DND-41 (cell line): Measurements from ENCODE around the gene GADD45G.

Source experiments
- ATAC-seq: fragments of 200-7000 bp; cut with Tn5 transposase; 3 replicates; pipeline ENCODE4 v1.9.1; 2021; ENCODE audit warnings: low read depth; ENCODE audit not compliant: insufficient read depth
- DNase-seq: peaks from one replicate; pipeline ENCODE4 v3.0.0-alpha.2; 2020
- H2AFZ ChIP-seq: 2 replicates; pipeline ENCODE4 v1.6.0; 2012; ENCODE audit warnings: low read depth, low read length
- H3K27ac ChIP-seq: 2 replicates; pipeline ENCODE4 v1.5.1; 2012; ENCODE audit warnings: low read length, inconsistent platforms
- H3K27me3 ChIP-seq: fragments of 200-600 bp; sonication (generic); 2 replicates; pipeline ENCODE4 v1.6.0; 2012; ENCODE audit warnings: low read length, mild to moderate bottlenecking, inconsistent platforms; ENCODE audit not compliant: insufficient read depth, poor library complexity
- H3K36me3 ChIP-seq: 2 replicates; pipeline ENCODE4 v1.5.1; 2012; ENCODE audit warnings: low read length, inconsistent platforms; ENCODE audit not compliant: insufficient read depth
- H3K4me1 ChIP-seq: 2 replicates; pipeline ENCODE4 v1.5.1; 2012; ENCODE audit warnings: mild to moderate bottlenecking, low read length; ENCODE audit not compliant: insufficient read depth
- H3K4me2 ChIP-seq: 2 replicates; pipeline ENCODE4 v1.6.0; 2012; ENCODE audit warnings: mild to moderate bottlenecking, moderate library complexity, low read length, inconsistent platforms; ENCODE audit not compliant: insufficient read depth
- H3K4me3 ChIP-seq, 2 experiments: fragments of 200-600 bp in 1 of 2; shearing (Covaris generic) in 1 of 2; 2 replicates each; pipeline ENCODE4 v1.5.1; 2012 to 2016; ENCODE audit warnings: inconsistent platforms in 2 of 2, low read length in 2 of 2, mild to moderate bottlenecking in 2 of 2, low read depth in 1 of 2, moderate library complexity in 1 of 2
- H3K79me2 ChIP-seq: 2 replicates; pipeline ENCODE4 v1.6.0; 2012; ENCODE audit warnings: low read length, inconsistent platforms; ENCODE audit not compliant: insufficient read depth
- H3K9ac ChIP-seq: 2 replicates; pipeline ENCODE4 v1.6.0; 2012; ENCODE audit warnings: low read depth, mild to moderate bottlenecking, inconsistent platforms, low read length, moderate library complexity
- H3K9me3 ChIP-seq: 2 replicates; pipeline ENCODE4 v1.5.1; 2012; ENCODE audit warnings: low read length, moderate library complexity, mild to moderate bottlenecking, inconsistent platforms; ENCODE audit not compliant: insufficient read depth, severe bottlenecking
- H4K20me1 ChIP-seq: 2 replicates; pipeline ENCODE4 v1.6.0; 2012; ENCODE audit warnings: low read length; ENCODE audit not compliant: insufficient read depth
- EZH2 ChIP-seq: IDR thresholded peaks from 3 replicates; pipeline ENCODE4 v1.6.1; 2012; ENCODE audit warnings: borderline replicate concordance, low read depth, mild to moderate bottlenecking, moderate library complexity, low read length, inconsistent platforms; ENCODE audit not compliant: severe bottlenecking
- TF ChIP-seq, protein P1 (sequence below): IDR thresholded peaks from 2 replicates; pipeline ENCODE4 v1.5.1; 2012; ENCODE audit warnings: borderline replicate concordance, low read length, moderate library complexity, mild to moderate bottlenecking; ENCODE audit not compliant: poor library complexity, severe bottlenecking; ENCODE audit errors: extremely low read depth

Gene GADD45G

DNA sequence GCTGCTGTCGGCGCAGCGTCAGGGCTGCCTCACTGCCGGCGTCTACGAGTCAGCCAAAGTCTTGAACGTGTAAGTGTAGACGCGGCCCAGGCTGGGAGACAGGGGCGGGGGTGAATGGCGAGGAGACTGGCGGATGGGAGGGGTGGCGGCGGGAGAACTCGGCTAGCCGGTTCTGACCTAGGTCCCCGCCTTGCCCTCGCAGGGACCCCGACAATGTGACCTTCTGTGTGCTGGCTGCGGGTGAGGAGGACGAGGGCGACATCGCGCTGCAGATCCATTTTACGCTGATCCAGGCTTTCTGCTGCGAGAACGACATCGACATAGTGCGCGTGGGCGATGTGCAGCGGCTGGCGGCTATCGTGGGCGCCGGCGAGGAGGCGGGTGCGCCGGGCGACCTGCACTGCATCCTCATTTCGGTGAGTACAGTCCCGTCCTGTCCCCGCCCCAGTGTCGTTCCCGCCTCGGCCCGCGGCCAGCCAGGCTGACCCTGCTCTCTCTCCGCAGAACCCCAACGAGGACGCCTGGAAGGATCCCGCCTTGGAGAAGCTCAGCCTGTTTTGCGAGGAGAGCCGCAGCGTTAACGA lies 745 bp downstream of the GADD45G start:
- peak overlapping the region; percentile 69 for H3K4me2 ChIP-seq

GRCh38 chr9:89606049-89606623 lies 1.3 kb downstream of the GADD45G start:
- H3K79me2 ChIP-seq = no peaks in the 10 kb centered on the region
- H3K36me3 ChIP-seq = no peaks in the 10 kb centered on the region
- H4K20me1 ChIP-seq = peaks cover 4% of the 10 kb centered on the region; the same call in 1 of the 2 replicates
- ATAC-seq = no peak
- no peak for TF ChIP-seq EZH2
- TF ChIP-seq, protein P1, sequence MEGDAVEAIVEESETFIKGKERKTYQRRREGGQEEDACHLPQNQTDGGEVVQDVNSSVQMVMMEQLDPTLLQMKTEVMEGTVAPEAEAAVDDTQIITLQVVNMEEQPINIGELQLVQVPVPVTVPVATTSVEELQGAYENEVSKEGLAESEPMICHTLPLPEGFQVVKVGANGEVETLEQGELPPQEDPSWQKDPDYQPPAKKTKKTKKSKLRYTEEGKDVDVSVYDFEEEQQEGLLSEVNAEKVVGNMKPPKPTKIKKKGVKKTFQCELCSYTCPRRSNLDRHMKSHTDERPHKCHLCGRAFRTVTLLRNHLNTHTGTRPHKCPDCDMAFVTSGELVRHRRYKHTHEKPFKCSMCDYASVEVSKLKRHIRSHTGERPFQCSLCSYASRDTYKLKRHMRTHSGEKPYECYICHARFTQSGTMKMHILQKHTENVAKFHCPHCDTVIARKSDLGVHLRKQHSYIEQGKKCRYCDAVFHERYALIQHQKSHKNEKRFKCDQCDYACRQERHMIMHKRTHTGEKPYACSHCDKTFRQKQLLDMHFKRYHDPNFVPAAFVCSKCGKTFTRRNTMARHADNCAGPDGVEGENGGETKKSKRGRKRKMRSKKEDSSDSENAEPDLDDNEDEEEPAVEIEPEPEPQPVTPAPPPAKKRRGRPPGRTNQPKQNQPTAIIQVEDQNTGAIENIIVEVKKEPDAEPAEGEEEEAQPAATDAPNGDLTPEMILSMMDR = no peak
- DNase-seq = no peak
- H2AFZ ChIP-seq = no peak overlapping the region
- H3K27ac ChIP-seq = no peak overlapping the region
- H3K4me2 ChIP-seq = peak overlapping the region; percentile 41; the same call in 1 of the 2 replicates
- no peaks in the 10 kb centered on the region for H3K9me3 ChIP-seq
- H3K4me1 ChIP-seq = peaks cover 38% of the 10 kb centered on the region
- no peak overlapping the region for H3K9ac ChIP-seq
- no peak overlapping the region for H3K4me3 ChIP-seq
- H3K27me3 ChIP-seq = peaks cover 23% of the 10 kb centered on the region

More for the DNA sequence above, 745 bp downstream of the GADD45G start:
- Histone ChIP-seq H3K4me1 (peaks cover 38% of the 10 kb centered on the region), H3K9ac (no peak overlapping the region), H3K79me2 (no peaks in the 10 kb centered on the region), H3K4me3 (no peak overlapping the region; a peak in 1 of 4 replicates), H3K27ac (no peak overlapping the region), H4K20me1 (peaks cover 4% of the 10 kb centered on the region; the same call in 1 of the 2 replicates), H3K9me3 (no peaks in the 10 kb centered on the region), H3K27me3 (peaks cover 23% of the 10 kb centered on the region), H2AFZ (no peak overlapping the region), H3K36me3 (no peaks in the 10 kb centered on the region)
- DNase-seq = peak; percentile 27
- ATAC-seq = peak; percentile 21; the same call in 2 of the 3 replicates
- TF ChIP-seq, protein P1 = no peak
- peak; percentile 52 for TF ChIP-seq EZH2

DNA sequence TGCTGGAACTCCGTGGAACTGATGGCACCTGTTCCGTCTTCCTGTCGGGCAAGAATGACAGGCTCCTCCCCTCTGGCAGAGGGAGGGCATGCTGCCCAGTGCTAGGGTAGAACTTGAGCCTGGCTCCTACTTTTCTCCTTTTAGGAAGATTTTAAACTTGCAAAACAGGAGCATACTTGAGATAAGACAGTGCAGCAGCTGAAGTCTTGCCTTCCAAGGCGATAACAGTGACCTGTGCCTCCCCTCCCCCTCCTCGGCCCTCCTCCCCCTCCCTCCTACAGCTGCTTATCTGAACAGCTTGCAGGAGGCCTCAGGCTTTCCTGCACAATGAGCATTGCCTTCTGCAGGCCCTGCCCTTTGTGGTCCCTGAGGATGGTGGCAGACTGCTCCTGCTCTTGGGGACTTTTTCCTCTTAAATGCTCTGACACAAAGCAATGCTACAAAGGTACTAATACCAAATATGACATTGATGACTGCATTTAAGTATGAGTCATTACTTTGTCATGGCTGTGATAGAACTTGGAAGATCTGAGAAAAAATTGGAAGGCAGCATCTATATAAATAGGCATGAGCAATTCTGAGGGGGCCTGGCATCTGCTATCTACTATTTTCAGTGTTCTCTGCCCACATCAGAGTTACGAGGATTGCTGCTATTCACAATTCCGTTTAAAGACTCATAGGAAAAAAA lies 2.0 kb downstream of the GADD45G start:
- Histone ChIP-seq H3K9ac (no peak overlapping the region), H3K9me3 (peaks cover 2% of the 10 kb centered on the region), H3K36me3 (no peaks in the 10 kb centered on the region), H3K4me2 (peak overlapping the region; percentile 41; the same call in 1 of the 2 replicates), H2AFZ (no peak overlapping the region), H3K79me2 (no peaks in the 10 kb centered on the region), H3K27ac (no peak overlapping the region), H3K4me3 (no peak overlapping the region), H3K27me3 (peaks cover 23% of the 10 kb centered on the region), H3K4me1 (peaks cover 38% of the 10 kb centered on the region), H4K20me1 (peaks cover 4% of the 10 kb centered on the region; the same call in 1 of the 2 replicates)
- ATAC-seq (0 out of 3 replicates have a peak, but pooled peaks have one; percentile 11), DNase-seq (peak; percentile 31)
- TF ChIP-seq, protein P1 = no peak
- no peak for TF ChIP-seq EZH2
